ENCODE measurements around the gene PRH1.

- no peak for TF ChIP-seq CTCF (IDR thresholded peaks at IDR 0.05)
- TF ChIP-seq POLR2A (IDR thresholded peaks at IDR 0.05) = no peak
These were observed 12.8 kb upstream of the PRH1 start for GRCh38 chr12:10896854-10897253.
